SKM-1 treated with dmso at 0.1 percent for 144 hours (cell line): ENCODE data around the gene GMDS.

Experiments used
- DNase-seq: peaks from one replicate; lab custom pipeline; 2025; ENCODE audit not compliant: unreplicated experiment; lab: John Stamatoyannopoulos, UW

GMDS gene

DNA sequence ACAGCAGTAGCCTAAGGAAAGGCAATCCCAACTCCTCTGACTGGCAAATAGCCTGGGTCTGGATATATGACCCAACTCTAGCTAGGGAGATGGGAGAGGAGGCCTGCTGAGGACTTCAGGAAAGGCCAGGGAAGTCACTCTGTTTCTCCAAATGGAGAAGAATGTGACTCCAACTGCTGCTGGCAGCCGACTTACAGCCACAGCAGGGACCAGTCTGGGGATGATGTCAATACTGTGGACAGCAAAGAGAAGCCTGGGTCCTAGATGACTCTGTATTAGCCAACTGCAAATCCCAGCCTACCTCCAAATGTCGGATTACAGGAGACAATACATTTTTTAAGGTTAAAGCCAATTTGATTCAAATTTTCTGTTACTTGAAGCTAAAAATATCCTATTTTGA, 403.1 kb downstream of the GMDS start:
- DNase-seq: no peak

DNA sequence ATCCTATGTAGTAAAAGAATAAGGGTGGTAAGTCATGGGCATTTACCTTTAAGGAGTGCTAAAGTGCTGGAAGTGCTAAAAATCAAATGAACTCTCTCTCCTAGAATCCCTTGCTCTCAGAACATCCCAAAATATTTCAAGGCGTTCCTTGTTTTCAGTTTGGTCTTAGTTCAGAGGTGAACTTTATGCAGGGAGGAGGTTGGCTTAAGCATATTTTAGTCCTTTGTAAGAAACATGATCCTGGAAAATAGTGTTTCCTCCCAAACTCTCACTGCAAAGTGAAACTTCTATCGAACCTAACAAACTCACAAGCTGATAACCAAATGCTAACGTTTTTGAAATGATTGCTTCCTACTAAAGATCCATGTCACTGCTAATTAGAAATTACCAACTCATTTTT, 404.3 kb downstream of the GMDS start:
- DNase-seq: no peak

DNA sequence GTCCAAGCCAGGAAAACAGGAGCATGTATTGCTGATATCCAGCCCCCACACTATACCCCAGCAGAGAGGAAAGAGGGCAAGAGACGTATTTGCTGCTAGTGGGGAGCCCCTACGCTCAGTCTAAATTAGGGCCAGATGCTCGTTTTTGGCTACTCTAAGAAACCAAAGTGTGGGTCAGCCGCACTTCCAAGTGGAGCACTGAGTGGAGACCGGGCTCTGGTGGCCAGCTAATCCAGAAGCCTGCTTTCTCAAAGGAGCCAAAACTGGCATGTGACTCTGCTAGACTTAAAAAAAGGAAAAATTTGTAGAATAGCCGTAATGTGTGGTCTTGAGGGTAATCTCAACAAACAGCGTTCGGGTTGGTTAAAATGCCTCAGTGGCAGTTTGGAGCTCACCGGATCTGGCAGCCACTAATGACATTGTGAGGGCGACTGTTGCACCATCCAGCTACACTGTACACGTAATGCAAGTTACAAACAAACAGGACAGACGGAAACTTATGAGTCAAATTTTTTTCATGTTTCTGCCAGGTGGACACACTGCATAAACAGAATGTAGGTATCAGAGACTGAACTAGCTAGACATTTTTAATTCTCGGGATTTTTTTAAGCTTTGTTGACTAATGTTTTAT, 404.8 kb downstream of the GMDS start:
- no peak for DNase-seq

DNA sequence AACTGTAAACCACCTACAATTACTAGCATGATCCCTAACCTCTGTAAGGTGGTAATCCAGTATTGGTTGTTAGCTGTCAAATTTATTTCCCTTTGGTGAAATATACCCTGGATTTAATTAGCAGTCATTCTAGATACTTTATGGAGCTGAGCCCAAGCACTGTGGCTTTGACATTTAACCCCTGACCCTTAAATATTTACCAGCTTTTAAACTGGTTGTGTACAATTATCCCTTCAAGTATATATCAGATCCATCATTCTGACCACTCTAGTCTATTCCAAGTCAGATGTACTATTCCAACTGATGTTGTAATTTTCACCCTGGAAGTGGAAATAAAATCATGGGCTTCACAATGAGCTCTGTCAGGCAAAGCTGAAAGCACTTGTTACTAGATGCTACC, 406.0 kb downstream of the GMDS start:
- no peak for DNase-seq

DNA sequence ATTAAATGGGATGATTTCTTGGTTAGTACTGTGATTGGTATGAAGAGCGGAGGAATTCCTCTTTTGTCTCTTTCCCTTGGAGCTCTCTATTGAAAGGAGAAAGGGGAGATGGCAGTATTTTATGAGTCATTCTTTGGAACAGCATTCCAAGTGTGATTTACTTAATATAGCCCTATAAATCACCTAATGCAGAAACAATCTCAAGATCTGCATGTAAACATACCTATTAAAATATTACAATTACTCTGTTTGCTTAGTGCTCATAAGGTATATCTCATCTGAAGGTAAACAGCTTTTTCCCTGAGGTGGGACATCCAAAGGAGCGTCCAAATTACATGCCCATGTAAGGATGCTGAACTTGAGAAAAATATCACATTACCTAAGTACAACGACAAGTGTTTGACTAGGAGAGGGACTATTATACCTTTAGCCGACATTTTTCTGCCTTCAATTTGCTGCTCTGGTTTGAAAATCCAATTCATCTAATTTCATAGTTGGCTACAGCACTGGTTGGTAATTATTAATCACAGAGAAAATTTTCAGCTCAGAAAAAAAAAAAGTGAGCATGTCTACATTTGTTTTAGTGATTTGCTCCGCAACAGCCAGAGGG, 406.7 kb downstream of the GMDS start:
- no peak for DNase-seq

DNA sequence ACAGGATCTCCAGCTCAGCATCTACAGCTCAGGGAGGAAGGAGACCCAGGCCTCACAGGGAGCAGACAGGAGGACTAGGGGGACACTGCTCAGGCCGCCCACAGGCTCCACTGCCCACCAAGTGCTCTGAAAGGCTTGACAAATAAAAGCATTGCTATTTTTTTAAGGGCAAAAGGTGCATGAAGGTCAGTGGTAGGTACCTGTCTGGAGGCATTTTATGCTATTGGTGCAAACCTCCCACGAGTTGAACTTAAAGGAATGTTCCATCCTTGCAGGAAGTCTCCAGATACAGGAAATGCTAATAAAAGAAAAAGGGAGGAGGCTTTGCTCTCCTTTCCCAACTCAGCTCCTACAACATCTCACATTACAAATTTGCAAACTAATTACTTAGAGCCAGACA, 407.6 kb downstream of the GMDS start:
- DNase-seq: no peak

DNA sequence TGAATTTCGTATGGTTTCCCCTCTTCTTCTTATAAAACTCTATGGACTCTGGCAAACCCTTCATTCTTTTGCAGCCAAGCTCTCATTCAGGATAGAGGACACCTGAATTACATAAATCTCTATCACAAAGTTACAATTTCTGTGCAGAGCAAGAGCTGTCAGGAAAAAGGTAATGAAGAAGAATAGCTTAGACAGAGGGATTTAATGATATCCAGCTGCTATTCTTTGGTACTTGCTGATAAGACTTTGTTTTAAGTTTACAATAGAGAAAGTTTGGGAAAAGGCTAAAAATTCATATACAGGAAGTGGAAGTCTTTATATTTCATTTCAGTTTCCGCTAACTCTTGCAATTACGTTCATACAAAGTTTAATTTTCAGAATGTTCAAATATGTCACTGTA, 408.7 kb downstream of the GMDS start:
- no peak for DNase-seq

DNA sequence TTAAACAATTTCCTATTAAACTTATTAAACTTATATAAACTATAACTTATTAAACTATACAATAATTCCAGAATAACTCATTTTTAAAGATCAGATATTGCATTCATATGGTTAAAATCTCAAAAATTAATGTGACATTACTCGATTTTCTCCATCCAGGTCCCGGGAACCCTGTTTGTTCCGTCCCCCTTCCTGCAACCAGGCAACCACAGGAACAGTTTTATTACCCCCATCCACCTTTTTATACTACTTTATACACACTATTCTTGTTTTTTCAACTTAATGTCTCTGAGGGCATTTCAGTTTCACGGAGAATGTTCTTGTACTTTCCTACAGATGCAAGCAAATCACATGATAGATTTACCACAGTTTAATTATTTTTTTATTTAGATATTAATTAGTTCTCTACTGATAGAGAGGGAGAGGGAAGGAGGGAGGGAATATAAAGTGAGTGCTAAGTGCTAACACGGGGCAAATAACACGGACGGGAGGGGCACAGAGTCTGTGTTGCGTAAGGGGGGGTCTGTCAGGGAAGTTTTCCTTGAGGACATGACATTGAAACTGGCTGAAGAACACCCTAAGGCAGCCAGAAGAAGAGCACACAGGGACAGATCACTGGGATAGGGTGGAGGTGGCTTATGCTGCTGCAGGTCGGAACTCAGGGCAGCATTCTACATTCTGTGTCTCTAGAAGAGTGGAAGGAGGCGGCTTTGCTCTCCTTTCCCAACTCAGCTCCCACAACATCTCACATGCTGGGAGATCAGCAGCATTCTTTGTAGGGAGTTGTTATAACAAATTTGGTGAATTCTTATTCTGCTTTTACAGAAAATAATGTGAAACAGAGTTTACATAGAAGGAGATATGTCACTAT, 410.5 kb downstream of the GMDS start:
- DNase-seq: no peak

DNA sequence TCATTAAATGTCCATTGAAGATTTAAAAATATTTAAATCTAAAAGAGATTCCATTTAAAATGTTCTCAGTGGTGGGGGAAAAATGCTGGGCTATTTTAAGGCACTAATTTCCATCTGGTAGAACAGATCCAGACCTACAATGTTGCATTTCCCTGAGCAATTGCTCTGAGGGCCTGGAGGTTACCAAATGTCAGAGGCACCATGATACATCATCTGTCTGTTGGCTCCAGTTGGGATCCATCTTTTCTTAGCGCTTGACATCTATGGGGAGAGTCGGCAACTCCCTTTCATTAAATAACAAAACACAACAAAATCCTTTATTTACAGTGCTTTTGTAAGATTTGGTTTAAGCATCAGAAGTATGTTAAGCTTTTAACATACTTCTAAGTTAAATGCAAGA, 411.2 kb downstream of the GMDS start:
- no peak for DNase-seq

DNA sequence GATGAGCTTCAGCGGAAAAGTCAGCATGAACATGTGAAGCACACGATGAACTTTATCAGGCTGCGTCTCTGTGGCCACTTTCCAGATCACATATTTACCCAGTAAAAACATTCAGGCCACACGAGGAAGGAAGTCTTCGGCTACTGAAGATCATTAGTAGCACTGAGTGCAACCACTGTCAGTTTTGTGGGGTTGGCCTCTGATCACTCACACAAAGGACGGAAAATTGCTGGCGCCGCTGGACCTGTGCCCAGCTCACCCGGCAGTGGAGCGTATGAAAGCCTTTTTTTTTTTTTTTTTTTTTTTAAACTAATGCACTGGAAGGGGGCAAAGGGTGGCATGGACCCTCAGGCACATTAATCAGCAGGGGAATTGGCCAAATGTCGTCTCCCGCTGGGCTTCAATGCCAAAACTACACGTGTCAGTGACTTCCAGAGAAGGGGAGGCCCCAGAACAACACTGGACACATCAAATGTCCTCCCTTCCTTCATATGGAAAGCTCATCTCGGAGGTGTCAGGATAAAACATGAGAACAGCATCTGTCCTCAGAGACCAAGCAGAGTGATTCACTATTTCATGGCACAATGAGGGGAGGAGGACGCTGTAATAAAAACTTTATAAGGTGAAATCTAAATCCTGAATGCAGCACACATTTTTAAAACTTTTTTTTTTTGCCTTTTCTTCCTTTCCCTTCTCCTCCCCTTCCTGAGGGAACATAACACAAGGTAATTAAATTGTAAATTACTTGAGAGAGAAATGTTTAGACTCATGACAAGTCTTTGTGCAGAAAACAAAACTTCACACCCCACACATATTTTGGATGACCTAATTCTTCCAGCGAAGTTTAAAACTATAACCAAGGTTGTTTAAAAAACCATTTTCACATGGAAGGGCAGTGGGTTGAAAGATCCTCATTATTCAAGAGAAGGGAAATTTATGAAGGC, 412.3 kb downstream of the GMDS start:
- DNase-seq: no peak

DNA sequence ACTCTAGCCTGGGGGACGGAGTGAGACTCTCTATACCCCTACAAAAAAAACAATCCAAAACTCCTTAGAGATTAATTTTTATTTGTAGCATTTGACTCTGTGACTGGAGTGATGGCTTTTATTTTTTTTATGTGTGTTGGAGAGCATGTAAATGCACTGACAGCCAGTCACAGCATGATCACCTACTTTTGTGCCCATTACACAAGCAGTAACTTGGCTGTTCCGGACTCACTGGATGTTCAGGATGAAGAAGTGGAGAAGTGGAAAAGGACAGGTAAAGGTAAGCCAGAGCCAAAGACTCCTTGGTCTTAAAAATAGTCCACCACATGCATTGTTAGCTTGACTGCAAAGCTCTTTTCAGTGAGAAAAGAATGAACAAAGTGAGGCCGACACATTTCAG, 413.0 kb downstream of the GMDS start:
- DNase-seq: no peak

DNA sequence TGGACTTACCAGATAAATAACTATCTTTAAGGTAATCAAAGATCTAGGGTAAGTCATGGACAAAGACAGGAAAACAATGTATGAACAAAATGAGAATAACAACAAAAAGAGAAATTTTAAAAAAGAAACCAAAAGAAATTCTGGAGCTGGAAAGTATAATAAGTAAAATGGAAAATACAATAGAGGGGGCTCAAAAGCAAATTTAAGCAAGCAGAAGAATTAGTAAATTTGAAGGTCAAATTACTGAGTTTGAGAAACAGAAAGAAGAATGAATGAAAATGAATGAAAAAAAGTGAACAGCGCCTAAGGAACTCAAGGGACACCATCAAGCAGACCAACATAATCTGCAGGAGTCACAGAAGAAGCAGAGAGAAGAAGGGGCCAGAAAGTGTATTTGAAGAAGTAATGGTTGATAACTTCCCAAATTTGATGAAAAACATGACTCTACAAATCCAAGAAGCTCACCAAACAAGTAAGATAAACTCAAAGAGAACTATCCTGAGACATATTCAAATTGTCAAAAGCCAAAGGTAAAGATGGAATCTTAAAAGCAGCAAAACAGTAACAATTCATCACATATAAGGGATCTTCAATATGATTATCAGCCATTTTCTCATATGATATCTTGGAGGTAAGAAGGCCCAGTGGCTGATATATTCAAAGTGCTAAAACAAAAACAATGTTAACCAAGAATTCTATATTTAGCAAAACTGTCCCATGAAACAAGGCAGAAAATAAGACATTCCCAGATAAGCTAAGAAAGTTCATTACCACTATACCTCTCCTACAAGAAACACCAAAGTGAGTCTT, 417.2 kb downstream of the GMDS start:
- no peak for DNase-seq

DNA sequence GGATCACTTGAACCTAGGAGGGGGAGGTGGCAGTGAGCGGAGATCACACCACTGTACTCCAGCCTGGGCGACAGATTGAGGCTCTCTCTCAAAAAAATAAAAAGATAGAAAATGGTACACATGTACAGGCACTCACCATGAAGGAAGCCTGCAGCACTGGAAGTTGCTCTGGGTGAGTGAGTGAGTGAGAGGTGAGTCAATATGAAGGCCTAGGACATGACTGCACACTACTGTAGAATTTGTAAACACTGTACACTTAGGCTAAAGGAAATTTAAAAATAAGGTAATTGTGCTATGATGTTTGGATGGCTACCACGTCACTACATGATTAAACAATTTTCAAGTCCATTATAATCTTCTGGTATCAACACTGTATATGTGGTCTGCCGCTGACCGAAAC, 419.5 kb downstream of the GMDS start:
- no peak for DNase-seq

DNA sequence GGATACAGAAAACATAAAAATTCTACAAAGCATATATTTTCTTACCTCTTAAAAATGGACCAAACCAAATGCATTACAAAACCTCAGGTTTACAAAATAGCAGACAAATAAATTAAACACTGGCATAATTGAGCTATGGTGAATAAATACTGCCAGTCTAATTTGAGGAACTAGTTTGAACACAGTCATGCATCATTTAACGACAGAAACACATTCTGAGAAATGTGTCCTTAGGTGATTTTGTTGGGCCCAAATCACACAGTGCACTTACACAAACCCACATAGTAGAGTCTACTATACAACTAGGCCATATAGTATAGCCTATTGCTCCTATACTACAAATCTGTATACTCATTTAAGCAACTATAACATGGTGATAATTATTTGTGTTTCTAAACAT, 420.1 kb downstream of the GMDS start:
- DNase-seq: no peak

DNA sequence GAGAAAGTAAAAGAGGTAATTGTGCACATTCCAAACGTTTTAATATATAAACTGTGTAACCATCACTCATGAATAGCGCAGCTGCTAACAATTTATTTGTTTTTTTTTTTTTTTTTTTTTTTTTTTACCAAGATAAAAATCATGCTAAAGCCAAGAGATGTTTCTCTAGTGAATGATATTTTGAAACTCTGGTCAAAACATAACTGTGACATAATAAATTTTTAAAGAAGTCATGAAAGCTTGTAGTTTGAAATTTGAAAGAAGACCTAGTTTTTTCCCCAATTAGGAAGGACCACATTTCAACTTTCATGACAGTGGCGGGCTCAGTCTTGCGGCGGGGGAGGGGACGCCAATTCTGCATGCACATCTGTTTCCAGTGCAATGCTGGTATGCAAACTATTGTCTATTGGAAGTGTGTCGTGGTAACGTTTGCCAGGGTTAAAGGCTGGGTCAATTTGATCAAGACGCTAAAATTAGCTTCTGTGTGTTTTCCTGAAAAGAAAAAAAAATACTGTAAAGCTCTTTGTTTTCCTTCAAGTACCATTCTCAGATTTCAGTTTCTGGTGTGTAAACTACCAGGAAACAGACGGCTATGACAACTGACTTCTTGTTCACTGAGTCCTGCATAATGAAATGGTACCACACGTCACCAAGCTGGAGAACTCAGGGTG, 423.8 kb downstream of the GMDS start:
- DNase-seq: no peak

DNA sequence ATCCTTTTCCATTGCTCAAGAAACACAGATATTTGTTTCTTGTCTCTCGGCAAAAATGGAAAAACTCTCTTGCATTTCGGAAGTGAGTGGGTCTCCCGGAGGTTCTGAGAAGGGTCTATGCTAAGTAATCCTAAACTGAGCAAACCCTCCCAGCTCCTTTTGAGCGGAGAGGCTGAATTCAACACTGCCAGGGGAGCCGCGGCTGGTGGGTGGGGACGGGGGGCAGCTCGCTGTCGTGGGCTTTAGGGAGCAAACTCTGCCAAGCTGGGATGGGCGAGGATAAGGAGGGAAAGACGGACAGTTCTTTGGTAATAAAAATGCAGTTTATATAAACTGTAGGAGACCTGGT, 424.3 kb downstream of the GMDS start:
- DNase-seq: no peak

DNA sequence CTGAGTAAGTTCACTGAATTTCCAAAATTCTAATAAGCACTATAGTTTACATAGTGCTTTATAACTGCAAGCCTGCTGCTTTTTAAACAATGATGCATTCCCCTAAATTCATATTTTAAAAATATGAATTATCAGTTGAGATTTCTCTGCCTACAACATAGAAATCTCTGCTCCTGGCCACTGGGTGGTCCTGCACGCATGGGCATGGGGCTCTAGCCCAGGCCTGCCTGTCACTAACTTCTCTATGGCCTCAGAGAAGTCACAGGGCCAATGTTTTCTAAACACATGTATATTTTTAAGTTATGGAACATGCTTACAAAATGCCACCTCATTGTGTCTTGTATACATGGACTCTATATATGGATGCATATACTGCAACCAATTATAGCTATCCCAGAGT, 424.7 kb downstream of the GMDS start:
- no peak for DNase-seq

DNA sequence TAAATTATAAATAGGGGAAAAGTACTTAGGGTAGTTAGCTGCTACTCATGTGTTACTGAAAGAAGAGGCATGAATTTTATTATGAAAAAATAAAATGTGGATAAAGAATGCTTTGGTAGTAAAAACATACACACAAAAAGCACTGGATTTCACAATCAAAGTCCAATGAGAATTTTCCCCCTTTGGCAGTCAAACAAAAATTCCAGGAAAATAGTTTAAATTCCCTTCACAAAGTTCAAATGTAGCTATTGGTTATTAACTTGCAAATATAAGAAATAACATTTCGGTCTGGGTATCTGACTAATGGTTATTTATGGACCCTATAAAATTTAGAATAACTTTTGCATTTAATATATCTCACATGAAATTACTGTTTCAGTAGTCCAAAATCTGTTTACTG, 425.2 kb downstream of the GMDS start:
- DNase-seq: no peak

DNA sequence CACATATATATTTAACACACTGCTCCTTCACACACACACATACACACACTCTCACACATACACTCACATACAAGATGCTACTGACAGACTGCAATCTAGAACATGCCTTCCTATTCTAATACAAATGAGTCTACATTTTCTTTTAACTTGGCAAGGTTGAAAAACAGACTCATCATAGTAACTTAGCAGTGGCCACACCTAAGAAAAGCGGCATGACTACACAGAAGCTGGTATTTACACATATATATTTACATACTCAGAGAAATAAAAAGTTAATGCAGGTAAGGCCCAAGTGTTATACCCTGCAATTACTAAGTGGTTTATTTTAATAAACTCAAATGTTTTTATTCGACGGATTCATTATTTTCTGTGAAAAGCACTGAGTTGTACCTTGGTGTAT, 426.4 kb downstream of the GMDS start:
- DNase-seq: no peak
